HG03135 (cell line): Measurements from ENCODE around the gene SSX5.
"Not testable (repeated sequence)": the region's sequence is repeated elsewhere in the genome, so short reads cannot be mapped to it uniquely, and the experiment has no call there.

Experiments used
- ATAC-seq: cut with Tn5 transposase; IDR thresholded peaks from one replicate; pipeline ENCODE4 v1.9.1; 2021; ENCODE audit warnings: mild to moderate bottlenecking, moderate library complexity; ENCODE audit not compliant: unreplicated experiment

SSX5 gene

GRCh38 chrX:48196745-48197201 lies at the start of gene SSX5:
TSS of gene SSX5 (minus strand) at chrX:48196795. CDS start at chrX:48195358, 1,437 bp downstream.
- no peak for ATAC-seq

- not testable (repeated sequence) for ATAC-seq
Measured at GRCh38 chrX:48224196-48224595, 27.6 kb upstream of the SSX5 start.

- ATAC-seq: not testable (repeated sequence)
Measured at GRCh38 chrX:48214341-48214740, 17.7 kb upstream of the SSX5 start.

GRCh38 chrX:48190024-48190423 lies 6.6 kb downstream of the SSX5 start:
- not testable (repeated sequence) for ATAC-seq

- not testable (repeated sequence) for ATAC-seq
Measured at GRCh38 chrX:48181882-48182281, 14.7 kb downstream of the SSX5 start.

GRCh38 chrX:48180811-48181210 lies 15.8 kb downstream of the SSX5 start:
- ATAC-seq: no peak

GRCh38 chrX:48179691-48180090 lies 16.9 kb downstream of the SSX5 start:
- no peak for ATAC-seq

GRCh38 chrX:48166322-48166721 lies 30.3 kb downstream of the SSX5 start:
- ATAC-seq: not testable (repeated sequence)

- no peak for ATAC-seq
Measured at GRCh38 chrX:48165241-48165640, 31.4 kb downstream of the SSX5 start.

GRCh38 chrX:48156014-48156413 lies 40.6 kb downstream of the SSX5 start:
- no peak for ATAC-seq

- no peak for ATAC-seq
Measured at GRCh38 chrX:48154796-48155195, 41.8 kb downstream of the SSX5 start.

GRCh38 chrX:48153769-48154168 lies 42.8 kb downstream of the SSX5 start:
- ATAC-seq: no peak

- not testable (repeated sequence) for ATAC-seq
Measured at GRCh38 chrX:48142697-48143096, 53.9 kb downstream of the SSX5 start.

GRCh38 chrX:48141810-48142508 lies 54.6 kb downstream of the SSX5 start:
- not testable (repeated sequence) for ATAC-seq

GRCh38 chrX:48139076-48139475 lies 57.5 kb downstream of the SSX5 start:
- ATAC-seq: not testable (repeated sequence)
